GM06990 (cell line): ENCODE data around the gene ARHGAP27.

Experiments used
- DNase-seq: peaks from one replicate; pipeline ENCODE4 v3.0.0-alpha.2; 2011; ENCODE audit not compliant: insufficient read length; ENCODE audit errors: extremely low read depth
- H3K27me3 ChIP-seq: replicated peaks from 2 replicates; pipeline ENCODE4 v1.6.0; 2011; ENCODE audit warnings: low read length; ENCODE audit not compliant: control insufficient read depth, insufficient read depth
- H3K36me3 ChIP-seq: 2 replicates; pipeline ENCODE4 v1.5.1; 2011; ENCODE audit warnings: low read length; ENCODE audit not compliant: control insufficient read depth, insufficient read depth
- H3K4me3 ChIP-seq: replicated peaks from 2 replicates; pipeline ENCODE4 v1.5.1; 2011; ENCODE audit warnings: low read depth, mild to moderate bottlenecking, control low read depth, low read length
- CTCF ChIP-seq: IDR thresholded peaks from 2 replicates; pipeline ENCODE4 v1.5.1; 2011; ENCODE audit warnings: low read length, control low read depth, mild to moderate bottlenecking, inconsistent platforms; ENCODE audit not compliant: insufficient read depth, poor library complexity, severe bottlenecking

The ARHGAP27 gene

GRCh38 chr17:45394091-45394490 is 38.6 kb downstream of the ARHGAP27 start:
- Histone ChIP-seq H3K36me3 (peaks cover 28% of the 10 kb centered on the region), H3K4me3 (no peak overlapping the region), H3K27me3 (no peaks in the 10 kb centered on the region)
- TF ChIP-seq CTCF: no peak
- no peak for DNase-seq

GRCh38 chr17:45393411-45393810 is 39.3 kb downstream of the ARHGAP27 start:
- Histone ChIP-seq H3K27me3 (no peaks in the 10 kb centered on the region), H3K36me3 (peaks cover 28% of the 10 kb centered on the region), H3K4me3 (no peak overlapping the region)
- no peak for DNase-seq
- no peak for TF ChIP-seq CTCF

DNA sequence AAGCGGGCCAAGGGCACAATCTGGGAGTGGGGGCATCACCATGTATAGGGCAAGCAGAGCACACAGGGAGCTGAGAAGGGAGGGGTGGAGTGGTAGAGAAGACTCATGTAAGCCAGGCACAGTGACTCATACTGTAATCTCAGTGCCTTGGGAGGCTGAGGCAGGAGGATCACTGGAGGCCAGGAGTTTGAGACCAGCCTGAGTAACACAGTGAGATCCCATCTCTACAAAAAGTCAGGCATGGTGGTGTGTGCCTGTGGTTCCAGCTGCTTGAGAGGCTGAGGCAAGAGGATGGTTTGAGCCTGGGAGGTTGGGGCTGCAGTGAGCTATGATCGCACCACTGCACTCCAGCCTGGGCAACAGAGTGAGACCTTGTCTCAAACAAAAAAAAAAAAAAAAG is 40.8 kb downstream of the ARHGAP27 start:
- TF ChIP-seq CTCF: no peak
- Histone ChIP-seq H3K36me3 (peaks cover 21% of the 10 kb centered on the region), H3K27me3 (no peaks in the 10 kb centered on the region)

DNA sequence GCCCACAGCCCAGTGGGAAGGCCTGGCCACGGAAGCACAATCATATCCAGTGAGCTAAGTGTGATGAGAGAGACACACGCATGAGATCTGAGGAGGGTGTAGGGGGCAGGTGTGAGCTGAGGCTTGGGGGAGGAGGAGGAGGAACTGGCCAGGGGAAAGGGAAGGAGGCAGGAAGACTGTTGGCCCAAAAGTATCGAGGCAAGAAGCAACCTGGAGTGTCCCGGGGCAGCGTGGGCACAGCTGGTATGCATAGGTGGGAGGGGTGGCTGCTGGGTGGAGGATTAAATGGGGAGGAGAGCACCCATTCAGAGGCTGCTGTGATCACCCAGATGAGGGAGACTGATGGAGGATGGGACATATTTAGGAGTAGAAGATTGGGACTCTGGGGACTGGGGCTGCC is 41.4 kb downstream of the ARHGAP27 start:
- no peak overlapping the region for H3K4me3 ChIP-seq
- H3K27me3 ChIP-seq: no peaks in the 10 kb centered on the region
- peaks cover 15% of the 10 kb centered on the region for H3K36me3 ChIP-seq
- no peak for DNase-seq
- TF ChIP-seq CTCF: no peak

More for the DNA sequence above, 40.8 kb downstream of the ARHGAP27 start:
- no peak overlapping the region for H3K4me3 ChIP-seq
- no peak for DNase-seq

GRCh38 chr17:45389354-45389753 is 43.3 kb downstream of the ARHGAP27 start:
- DNase-seq: no peak
- Histone ChIP-seq H3K4me3 (no peak overlapping the region), H3K27me3 (no peaks in the 10 kb centered on the region), H3K36me3 (peaks cover 2% of the 10 kb centered on the region)
- TF ChIP-seq CTCF: no peak
